A549 (cell line): ENCODE measurements around the gene ATP8A1. TPM values are rescaled to one million over a fixed set of nuclear protein-coding genes. Genes with fewer than 3 reads are reported as not detected.

Source experiments
- ATAC-seq, 2 experiments: fragments of 200-7000 bp in 1 of 2; fragments of >200 bp in 1 of 2; cut with Nextera tagmentation in 1 of 2; cut with Tn5 transposase in 1 of 2; 3 replicates each; pipeline versions ENCODE4 v1.8.0 to v1.9.1; 2018 to 2020; ENCODE audit warnings: mild to moderate bottlenecking in 1 of 2, moderate library complexity in 1 of 2
- CTCF ChIA-PET: fragments of 300-600 bp; sonication (Branson Sonifier 250); formaldehyde crosslinking; extraction: SDS; loops from one replicate; lab custom pipeline; 2021; ENCODE audit warnings: antibody characterized with exemption, inconsistent platforms; lab: Yijun Ruan, JAX
- POLR2A ChIA-PET: fragments of 350-600 bp; formaldehyde crosslinking; extraction: SDS; loops from one replicate; lab custom pipeline; 2021; ENCODE audit warnings: antibody characterized with exemption, inconsistent platforms; lab: Yijun Ruan, JAX
- DNase-seq, 2 experiments: peaks; one replicate each; pipeline versions ENCODE4 v3.0.0 to v3.0.0-alpha.2; 2011 to 2016; ENCODE audit warnings: low read depth in 1 of 2, low spot score in 1 of 2
- FAIRE-seq: peaks from 2 replicates; lab custom pipeline; 2011; peaks lifted over from hg19 to GRCh38; lab: Jason Lieb, UNC
- H3K27ac ChIP-seq, 2 experiments: fragments of >200 bp; sonication (Bioruptor Twin); formaldehyde crosslinking; 3 replicates each; pipeline ENCODE4 v1.5.1; 2016 to 2017
- H3K4me1 ChIP-seq: fragments of >200 bp; sonication (Bioruptor Twin); formaldehyde crosslinking; 3 replicates; pipeline ENCODE4 v1.6.1; 2016
- H3K4me2 ChIP-seq: fragments of >200 bp; sonication (Bioruptor Twin); formaldehyde crosslinking; 3 replicates; pipeline ENCODE4 v1.6.1; 2016
- H3K4me3 ChIP-seq: fragments of >200 bp; sonication (Bioruptor Twin); formaldehyde crosslinking; 3 replicates; pipeline ENCODE4 v1.5.1; 2016
- H3K9me3 ChIP-seq: fragments of >200 bp; sonication (Bioruptor Twin); formaldehyde crosslinking; 3 replicates; pipeline ENCODE4 v1.6.1; 2016
- CBX8 ChIP-seq: fragments of 200-600 bp; sonication (generic); IDR thresholded peaks from 2 replicates; pipeline ENCODE4 v1.6.1; 2016
- EHMT2 ChIP-seq: fragments of 200-600 bp; sonication (generic); IDR thresholded peaks from 2 replicates; pipeline ENCODE4 v1.6.1; 2016; ENCODE audit warnings: antibody characterized with exemption, low read depth, mild to moderate bottlenecking, moderate library complexity
- EP300 ChIP-seq, 2 experiments: fragments of >200 bp; sonication (Bioruptor Twin); formaldehyde crosslinking; IDR thresholded peaks; 2 replicates in 1 of 2; 3 replicates in 1 of 2; pipeline ENCODE4 v1.6.1; 2016 to 2017
- FOSB ChIP-seq: fragments of 250-450 bp; sonication (Bioruptor Pico); IDR thresholded peaks from 2 replicates; pipeline ENCODE4 v1.5.0; 2020; ENCODE audit warnings: mild to moderate bottlenecking, moderate library complexity
- FOSL2 ChIP-seq, 2 experiments: fragments of 450-650 bp in 1 of 2; fragments of >200 bp in 1 of 2; sonication (Bioruptor Twin) in 1 of 2; formaldehyde crosslinking; IDR thresholded peaks; 2 replicates each; pipeline versions ENCODE4 v1.5.0 to v1.6.1; 2016 to 2020; ENCODE audit warnings: mild to moderate bottlenecking in 1 of 2, moderate library complexity in 1 of 2
- GATA3 ChIP-seq: IDR thresholded peaks from 2 replicates; pipeline ENCODE4 v1.6.1; 2012; ENCODE audit warnings: borderline replicate concordance
- HDAC2 ChIP-seq: fragments of 200-600 bp; sonication (generic); IDR thresholded peaks from 2 replicates; pipeline ENCODE4 v1.6.1; 2016
- HEYL ChIP-seq: fragments of 250-450 bp; sonication (Bioruptor Pico); IDR thresholded peaks from 2 replicates; pipeline ENCODE4 v1.8.0; 2021; ENCODE audit warnings: mild to moderate bottlenecking, moderate library complexity
- HOXA7 ChIP-seq: fragments of 250-450 bp; sonication (Bioruptor Pico); IDR thresholded peaks from 2 replicates; pipeline ENCODE4 v1.5.0; 2020; ENCODE audit warnings: mild to moderate bottlenecking, moderate library complexity
- KDM5A ChIP-seq: fragments of 200-600 bp; sonication (generic); IDR thresholded peaks from 2 replicates; pipeline ENCODE4 v1.6.1; 2016; ENCODE audit warnings: antibody characterized with exemption, mild to moderate bottlenecking
- MAFK ChIP-seq: fragments of 450-650 bp; IDR thresholded peaks from 2 replicates; pipeline ENCODE4 v1.6.1; 2014; ENCODE audit not compliant: partially characterized antibody
- MAZ ChIP-seq: fragments of 150-350 bp; IDR thresholded peaks from 2 replicates; pipeline ENCODE4 v1.6.1; 2014; ENCODE audit warnings: antibody characterized with exemption, low read depth, low read length, borderline replicate concordance
- MYC ChIP-seq: IDR thresholded peaks from 2 replicates; pipeline ENCODE4 v1.6.1; 2012; ENCODE audit warnings: mild to moderate bottlenecking, inconsistent platforms, low read length, improper control_type of control experiment, borderline replicate concordance
- PHF8 ChIP-seq: fragments of 200-600 bp; sonication (generic); IDR thresholded peaks from 2 replicates; pipeline ENCODE4 v1.6.1; 2016; ENCODE audit warnings: low read depth, mild to moderate bottlenecking, antibody characterized with exemption, moderate library complexity, borderline replicate concordance
- POLR2A ChIP-seq: IDR thresholded peaks from 2 replicates; pipeline ENCODE4 v1.6.1; 2012; ENCODE audit warnings: mild to moderate bottlenecking, low read length
- POLR2AphosphoS2 ChIP-seq: conservative IDR thresholded peaks from 2 replicates; pipeline ENCODE4 v1.6.1; 2012; ENCODE audit warnings: low read length, improper control_type of control experiment, inconsistent platforms
- RCOR1 ChIP-seq: fragments of 150-350 bp; IDR thresholded peaks from 2 replicates; pipeline ENCODE4 v1.6.1; 2014; ENCODE audit warnings: antibody characterized with exemption, low read length, low read depth
- RFX5 ChIP-seq: fragments of 450-650 bp; IDR thresholded peaks from 2 replicates; pipeline ENCODE4 v1.7.1; 2014; ENCODE audit warnings: antibody characterized with exemption, mild to moderate bottlenecking, moderate library complexity
- SMC3 ChIP-seq: fragments of >200 bp; sonication (Bioruptor Twin); formaldehyde crosslinking; IDR thresholded peaks from 3 replicates; pipeline ENCODE4 v1.6.1; 2018; ENCODE audit warnings: inconsistent platforms
- SREBF2 ChIP-seq: fragments of 450-650 bp; IDR thresholded peaks from 2 replicates; pipeline ENCODE4 v1.6.1; 2014; ENCODE audit warnings: mild to moderate bottlenecking, moderate library complexity
- ZNF302 ChIP-seq: fragments of 250-450 bp; sonication (Bioruptor Pico); IDR thresholded peaks from 2 replicates; pipeline ENCODE4 v1.9.0; 2021; ENCODE audit warnings: inconsistent platforms, mild to moderate bottlenecking, moderate library complexity
- ZSCAN20 ChIP-seq: fragments of 250-450 bp; sonication (Bioruptor Pico); IDR thresholded peaks from 2 replicates; pipeline ENCODE4 v1.8.0; 2022; ENCODE audit warnings: mild to moderate bottlenecking, moderate library complexity
- WGBS: methylation state at CpG from one replicate; pipeline ENCODE4 v1.1.6; 2017; ENCODE audit errors: missing lambda C conversion rate; 5-methylcytosine and 5-hydroxymethylcytosine counted together
- polyA plus RNA-seq, 4 experiments: library from polyadenylated mRNA; depleted of rRNA in 3 of 4; stranded (reverse); fragments of >200 nt; fragmentation: RNase III in 1 of 4; extraction: RNeasy Plus Mini Kit Qiagen cat#74134 plus additional on column Dnase treatment in 1 of 4; gene quantifications; 2 replicates in 3 of 4; 3 replicates in 1 of 4; pipeline ENCODE4 v1.2.3, GENCODE V29; 2011 to 2017
- TF ChIP-seq, protein P1 (sequence below): fragments of 450-650 bp; IDR thresholded peaks from 2 replicates; pipeline ENCODE4 v1.6.1; 2014; ENCODE audit warnings: antibody characterized with exemption
- TF ChIP-seq, protein P2 (sequence below): IDR thresholded peaks from 2 replicates; pipeline ENCODE4 v1.6.1; 2012
- TF ChIP-seq, protein P3 (sequence below): fragments of 200-600 bp; sonication (generic); IDR thresholded peaks from 2 replicates; pipeline ENCODE4 v1.6.1; 2016; ENCODE audit warnings: antibody characterized with exemption, mild to moderate bottlenecking, moderate library complexity
- TF ChIP-seq, protein P4 (sequence below): fragments of 250-450 bp; sonication (Bioruptor Pico); IDR thresholded peaks from 2 replicates; pipeline ENCODE4 v1.5.0; 2021; ENCODE audit warnings: mild to moderate bottlenecking, moderate library complexity, borderline replicate concordance
- TF ChIP-seq, protein P5 (sequence below): fragments of >200 bp; sonication (Bioruptor Twin); formaldehyde crosslinking; IDR thresholded peaks from 3 replicates; pipeline ENCODE4 v1.6.1; 2016

The ATP8A1 gene
- polyA plus RNA-seq, 2 of the 4 experiments (the other 2 are of a cell fraction) = 0.06 to 0.25 TPM

DNA sequence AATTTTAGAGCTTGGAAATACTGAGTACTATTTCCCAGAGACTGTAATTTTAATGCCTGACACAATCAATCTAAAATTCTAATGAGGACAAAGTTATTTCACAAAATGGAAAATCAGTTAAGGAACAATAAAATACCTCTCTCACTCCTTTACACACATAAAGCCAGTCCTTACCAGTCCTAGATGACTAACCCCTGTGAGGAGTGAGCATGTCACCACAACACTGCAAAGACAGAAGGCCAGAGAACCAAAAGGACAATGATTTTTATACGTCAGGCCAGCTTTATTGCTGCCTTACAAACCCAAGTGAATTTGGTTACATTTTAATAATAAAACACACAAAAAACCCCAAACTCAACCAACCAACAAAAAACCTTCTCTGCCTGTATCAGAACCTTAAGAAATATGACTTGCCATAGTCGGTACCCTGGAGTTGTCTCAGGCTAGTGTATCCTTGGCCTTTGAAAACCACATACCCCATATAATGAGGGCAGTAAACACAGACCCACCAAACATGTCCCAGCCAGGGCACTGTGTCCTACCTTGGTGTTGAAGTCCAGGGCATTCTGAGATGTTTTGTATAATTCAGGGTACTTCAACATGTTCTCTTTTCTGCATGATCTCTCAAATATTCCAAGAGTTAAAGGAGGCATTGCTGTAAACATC, 202.0 kb downstream of the ATP8A1 start:
- no peak for ATAC-seq
- no peak for DNase-seq
- no peaks in the 10 kb centered on the region for H3K9me3 ChIP-seq
- TF ChIP-seq ZNF302 (CRISPR knock-in tag) = no peak
- no peak for TF ChIP-seq HEYL
- no peak for TF ChIP-seq GATA3
- TF ChIP-seq, protein P1, sequence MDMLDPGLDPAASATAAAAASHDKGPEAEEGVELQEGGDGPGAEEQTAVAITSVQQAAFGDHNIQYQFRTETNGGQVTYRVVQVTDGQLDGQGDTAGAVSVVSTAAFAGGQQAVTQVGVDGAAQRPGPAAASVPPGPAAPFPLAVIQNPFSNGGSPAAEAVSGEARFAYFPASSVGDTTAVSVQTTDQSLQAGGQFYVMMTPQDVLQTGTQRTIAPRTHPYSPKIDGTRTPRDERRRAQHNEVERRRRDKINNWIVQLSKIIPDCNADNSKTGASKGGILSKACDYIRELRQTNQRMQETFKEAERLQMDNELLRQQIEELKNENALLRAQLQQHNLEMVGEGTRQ = no peak
- TF ChIP-seq FOSL2 (IDR thresholded peaks at IDR 0.05) = no peak
- TF ChIP-seq FOSL2 (CRISPR knock-in tag; IDR thresholded peaks at IDR 0.05) = no peak
- no peak for TF ChIP-seq RCOR1
- TF ChIP-seq, protein P2, sequence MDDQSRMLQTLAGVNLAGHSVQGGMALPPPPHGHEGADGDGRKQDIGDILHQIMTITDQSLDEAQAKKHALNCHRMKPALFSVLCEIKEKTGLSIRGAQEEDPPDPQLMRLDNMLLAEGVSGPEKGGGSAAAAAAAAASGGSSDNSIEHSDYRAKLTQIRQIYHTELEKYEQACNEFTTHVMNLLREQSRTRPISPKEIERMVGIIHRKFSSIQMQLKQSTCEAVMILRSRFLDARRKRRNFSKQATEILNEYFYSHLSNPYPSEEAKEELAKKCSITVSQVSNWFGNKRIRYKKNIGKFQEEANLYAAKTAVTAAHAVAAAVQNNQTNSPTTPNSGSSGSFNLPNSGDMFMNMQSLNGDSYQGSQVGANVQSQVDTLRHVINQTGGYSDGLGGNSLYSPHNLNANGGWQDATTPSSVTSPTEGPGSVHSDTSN = no peak
- no peak for TF ChIP-seq ZSCAN20 (CRISPR knock-in tag)
- TF ChIP-seq CBX8 = no peak
- TF ChIP-seq MAFK = no peak
- TF ChIP-seq, protein P3, sequence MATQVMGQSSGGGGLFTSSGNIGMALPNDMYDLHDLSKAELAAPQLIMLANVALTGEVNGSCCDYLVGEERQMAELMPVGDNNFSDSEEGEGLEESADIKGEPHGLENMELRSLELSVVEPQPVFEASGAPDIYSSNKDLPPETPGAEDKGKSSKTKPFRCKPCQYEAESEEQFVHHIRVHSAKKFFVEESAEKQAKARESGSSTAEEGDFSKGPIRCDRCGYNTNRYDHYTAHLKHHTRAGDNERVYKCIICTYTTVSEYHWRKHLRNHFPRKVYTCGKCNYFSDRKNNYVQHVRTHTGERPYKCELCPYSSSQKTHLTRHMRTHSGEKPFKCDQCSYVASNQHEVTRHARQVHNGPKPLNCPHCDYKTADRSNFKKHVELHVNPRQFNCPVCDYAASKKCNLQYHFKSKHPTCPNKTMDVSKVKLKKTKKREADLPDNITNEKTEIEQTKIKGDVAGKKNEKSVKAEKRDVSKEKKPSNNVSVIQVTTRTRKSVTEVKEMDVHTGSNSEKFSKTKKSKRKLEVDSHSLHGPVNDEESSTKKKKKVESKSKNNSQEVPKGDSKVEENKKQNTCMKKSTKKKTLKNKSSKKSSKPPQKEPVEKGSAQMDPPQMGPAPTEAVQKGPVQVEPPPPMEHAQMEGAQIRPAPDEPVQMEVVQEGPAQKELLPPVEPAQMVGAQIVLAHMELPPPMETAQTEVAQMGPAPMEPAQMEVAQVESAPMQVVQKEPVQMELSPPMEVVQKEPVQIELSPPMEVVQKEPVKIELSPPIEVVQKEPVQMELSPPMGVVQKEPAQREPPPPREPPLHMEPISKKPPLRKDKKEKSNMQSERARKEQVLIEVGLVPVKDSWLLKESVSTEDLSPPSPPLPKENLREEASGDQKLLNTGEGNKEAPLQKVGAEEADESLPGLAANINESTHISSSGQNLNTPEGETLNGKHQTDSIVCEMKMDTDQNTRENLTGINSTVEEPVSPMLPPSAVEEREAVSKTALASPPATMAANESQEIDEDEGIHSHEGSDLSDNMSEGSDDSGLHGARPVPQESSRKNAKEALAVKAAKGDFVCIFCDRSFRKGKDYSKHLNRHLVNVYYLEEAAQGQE = no peak
- no peak for TF ChIP-seq HDAC2
- no peak for TF ChIP-seq SREBF2
- no peak for TF ChIP-seq KDM5A
- no peak for TF ChIP-seq SMC3
- TF ChIP-seq, protein P4, sequence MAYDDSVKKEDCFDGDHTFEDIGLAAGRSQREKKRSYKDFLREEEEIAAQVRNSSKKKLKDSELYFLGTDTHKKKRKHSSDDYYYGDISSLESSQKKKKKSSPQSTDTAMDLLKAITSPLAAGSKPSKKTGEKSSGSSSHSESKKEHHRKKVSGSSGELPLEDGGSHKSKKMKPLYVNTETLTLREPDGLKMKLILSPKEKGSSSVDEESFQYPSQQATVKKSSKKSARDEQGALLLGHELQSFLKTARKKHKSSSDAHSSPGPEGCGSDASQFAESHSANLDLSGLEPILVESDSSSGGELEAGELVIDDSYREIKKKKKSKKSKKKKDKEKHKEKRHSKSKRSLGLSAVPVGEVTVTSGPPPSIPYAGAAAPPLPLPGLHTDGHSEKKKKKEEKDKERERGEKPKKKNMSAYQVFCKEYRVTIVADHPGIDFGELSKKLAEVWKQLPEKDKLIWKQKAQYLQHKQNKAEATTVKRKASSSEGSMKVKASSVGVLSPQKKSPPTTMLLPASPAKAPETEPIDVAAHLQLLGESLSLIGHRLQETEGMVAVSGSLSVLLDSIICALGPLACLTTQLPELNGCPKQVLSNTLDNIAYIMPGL (CRISPR knock-in tag) = no peak
- no peak for TF ChIP-seq MYC
- TF ChIP-seq, protein P5, sequence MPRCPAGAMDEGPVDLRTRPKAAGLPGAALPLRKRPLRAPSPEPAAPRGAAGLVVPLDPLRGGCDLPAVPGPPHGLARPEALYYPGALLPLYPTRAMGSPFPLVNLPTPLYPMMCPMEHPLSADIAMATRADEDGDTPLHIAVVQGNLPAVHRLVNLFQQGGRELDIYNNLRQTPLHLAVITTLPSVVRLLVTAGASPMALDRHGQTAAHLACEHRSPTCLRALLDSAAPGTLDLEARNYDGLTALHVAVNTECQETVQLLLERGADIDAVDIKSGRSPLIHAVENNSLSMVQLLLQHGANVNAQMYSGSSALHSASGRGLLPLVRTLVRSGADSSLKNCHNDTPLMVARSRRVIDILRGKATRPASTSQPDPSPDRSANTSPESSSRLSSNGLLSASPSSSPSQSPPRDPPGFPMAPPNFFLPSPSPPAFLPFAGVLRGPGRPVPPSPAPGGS = no peak
- TF ChIP-seq, all 56 proteins: peak for 0
- 32% methylated on average over 2 of the region's 2 CpGs for WGBS
- Histone ChIP-seq H3K4me1 (no peaks in the 10 kb centered on the region), H3K4me3 (no peak overlapping the region), H3K27ac (no peak overlapping the region), H3K4me2 (no peak overlapping the region)
- ChIA-PET POLR2A (no interaction called here), CTCF (no interaction called here)
- FAIRE-seq = no peak

DNA sequence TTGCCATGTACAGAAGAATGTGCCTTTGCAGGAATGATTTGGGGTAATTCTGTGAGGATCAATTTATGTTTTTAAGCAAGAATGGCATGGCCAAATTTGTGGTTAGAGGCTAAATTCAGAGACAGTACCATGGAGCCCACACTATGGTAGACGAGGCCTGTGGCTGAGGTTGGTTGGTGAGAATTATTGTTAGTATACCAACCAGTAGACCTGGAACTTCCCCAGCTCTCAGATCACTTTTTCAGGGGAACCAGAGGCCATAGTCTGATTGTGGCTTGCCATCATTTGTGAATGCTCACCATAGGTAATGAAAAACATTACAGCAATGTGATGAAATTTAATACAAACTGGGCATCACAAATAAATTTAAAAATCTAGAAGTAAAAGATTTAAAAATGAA, 203.3 kb downstream of the ATP8A1 start:
- no peak overlapping the region for H3K27ac ChIP-seq
- H3K4me3 ChIP-seq = no peak overlapping the region
- POLR2A ChIA-PET = no interaction called here
- TF ChIP-seq POLR2A (no peak), GATA3 (no peak), FOSL2 (IDR thresholded peaks at IDR 0.05) (no peak), FOSL2 (CRISPR knock-in tag; IDR thresholded peaks at IDR 0.05) (no peak), EP300 (IDR thresholded peaks at IDR 0.05) (no peak), ZSCAN20 (CRISPR knock-in tag) (no peak), POLR2AphosphoS2 (no peak), PHF8 (no peak), MAFK (no peak), EHMT2 (no peak), MAZ (no peak), MYC (no peak), RFX5 (no peak), HOXA7 (no peak), FOSB (CRISPR knock-in tag) (no peak), HDAC2 (no peak)
- H3K4me2 ChIP-seq = no peak overlapping the region
- 8% methylated on average over 1 of the region's 1 CpG for WGBS
- no peaks in the 10 kb centered on the region for H3K9me3 ChIP-seq
- CTCF ChIA-PET = no interaction called here
- no peaks in the 10 kb centered on the region for H3K4me1 ChIP-seq
- FAIRE-seq = no peak
- DNase-seq = no peak
- no peak for ATAC-seq
